Fibroblast of lung (primary cell): Measurements from ENCODE around the gene APOBEC3B.

Experiments used
- EZH2 ChIP-seq: IDR thresholded peaks from 2 replicates; pipeline ENCODE4 v1.5.1; 2012; ENCODE audit warnings: low read length, control low read depth, mild to moderate bottlenecking; ENCODE audit errors: missing control alignments
- TF ChIP-seq, protein P1 (sequence below), 2 donors: IDR thresholded peaks in 1 of 2; conservative IDR thresholded peaks in 1 of 2; 1 replicate in 1 of 2; 2 replicates in 1 of 2; pipeline ENCODE4 v1.5.1; 2011 to 2012; ENCODE audit warnings: low read length in 2 of 2, control low read depth in 1 of 2, inconsistent platforms in 1 of 2, low read depth in 1 of 2, mild to moderate bottlenecking in 1 of 2

DNA sequence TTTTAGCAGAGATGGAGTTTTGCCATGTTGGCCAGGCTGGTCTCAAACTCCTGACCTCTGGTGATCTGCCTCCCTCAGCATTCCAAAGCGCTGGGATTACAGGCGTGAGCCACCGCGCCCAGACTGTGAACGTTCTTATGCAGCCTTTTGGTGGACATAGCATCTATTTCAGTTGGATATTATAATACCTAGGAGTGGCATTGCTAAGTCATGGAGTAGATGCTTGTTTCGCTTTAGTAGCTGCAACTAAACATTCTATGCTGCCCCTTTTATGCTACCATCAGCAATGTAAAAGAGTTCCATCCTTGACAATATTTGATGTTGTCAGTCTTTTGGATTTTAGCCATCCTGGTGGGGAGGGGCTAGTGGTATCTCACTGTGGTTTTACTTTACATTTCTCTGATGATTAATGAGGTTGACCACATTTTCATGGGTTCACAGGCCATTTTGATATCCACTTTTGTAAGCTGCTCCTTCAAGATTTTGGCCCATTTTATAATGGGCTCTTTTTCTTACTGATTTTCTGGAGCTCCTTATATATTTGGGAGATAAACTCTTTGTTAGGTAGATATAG, 41.2 kb upstream of the APOBEC3B start:
- TF ChIP-seq, protein P1, sequence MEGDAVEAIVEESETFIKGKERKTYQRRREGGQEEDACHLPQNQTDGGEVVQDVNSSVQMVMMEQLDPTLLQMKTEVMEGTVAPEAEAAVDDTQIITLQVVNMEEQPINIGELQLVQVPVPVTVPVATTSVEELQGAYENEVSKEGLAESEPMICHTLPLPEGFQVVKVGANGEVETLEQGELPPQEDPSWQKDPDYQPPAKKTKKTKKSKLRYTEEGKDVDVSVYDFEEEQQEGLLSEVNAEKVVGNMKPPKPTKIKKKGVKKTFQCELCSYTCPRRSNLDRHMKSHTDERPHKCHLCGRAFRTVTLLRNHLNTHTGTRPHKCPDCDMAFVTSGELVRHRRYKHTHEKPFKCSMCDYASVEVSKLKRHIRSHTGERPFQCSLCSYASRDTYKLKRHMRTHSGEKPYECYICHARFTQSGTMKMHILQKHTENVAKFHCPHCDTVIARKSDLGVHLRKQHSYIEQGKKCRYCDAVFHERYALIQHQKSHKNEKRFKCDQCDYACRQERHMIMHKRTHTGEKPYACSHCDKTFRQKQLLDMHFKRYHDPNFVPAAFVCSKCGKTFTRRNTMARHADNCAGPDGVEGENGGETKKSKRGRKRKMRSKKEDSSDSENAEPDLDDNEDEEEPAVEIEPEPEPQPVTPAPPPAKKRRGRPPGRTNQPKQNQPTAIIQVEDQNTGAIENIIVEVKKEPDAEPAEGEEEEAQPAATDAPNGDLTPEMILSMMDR (conservative IDR thresholded peaks at IDR 0.05 in 1 of 2, IDR thresholded peaks at IDR 0.05 in 1 of 2; ENCODE audit: low read depth in 1 of 2, low read length in 2 of 2), result no peak
- no peak for TF ChIP-seq EZH2
